RCC 7860 (cell line): ENCODE results near the gene POLR3GL.

ENCODE experiments used
- DNase-seq: peaks from one replicate; pipeline ENCODE4 v3.0.0-alpha.2; 2015; ENCODE audit warnings: low spot score
- FAIRE-seq: peaks from 2 replicates; lab custom pipeline; 2012; peaks lifted over from hg19 to GRCh38; lab: Jason Lieb, UNC

POLR3GL gene

GRCh38 chr1:145947551-145947950 is 16.9 kb upstream of the POLR3GL start:
- DNase-seq = no peak
- FAIRE-seq = no peak

DNA sequence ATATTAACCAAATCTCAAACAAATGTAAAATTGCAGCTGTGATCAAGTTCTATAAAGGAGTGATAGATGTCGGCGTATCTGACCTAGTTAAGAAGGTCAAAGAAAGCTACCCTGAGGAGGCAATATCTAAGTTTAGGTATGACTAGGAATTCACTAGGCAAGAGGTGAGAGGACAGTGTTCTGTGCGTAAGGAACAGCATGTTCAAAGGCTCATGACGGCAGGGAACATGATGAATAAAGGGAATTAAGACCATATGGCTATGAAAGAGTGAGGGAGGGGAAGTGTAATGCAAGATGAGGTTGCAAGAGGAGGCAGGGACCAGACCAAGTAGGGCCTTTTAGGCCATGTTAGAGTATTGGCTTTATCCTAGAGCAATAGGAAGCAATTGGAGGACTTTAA is 15.3 kb upstream of the POLR3GL start:
- FAIRE-seq = no peak
- DNase-seq = no peak

DNA sequence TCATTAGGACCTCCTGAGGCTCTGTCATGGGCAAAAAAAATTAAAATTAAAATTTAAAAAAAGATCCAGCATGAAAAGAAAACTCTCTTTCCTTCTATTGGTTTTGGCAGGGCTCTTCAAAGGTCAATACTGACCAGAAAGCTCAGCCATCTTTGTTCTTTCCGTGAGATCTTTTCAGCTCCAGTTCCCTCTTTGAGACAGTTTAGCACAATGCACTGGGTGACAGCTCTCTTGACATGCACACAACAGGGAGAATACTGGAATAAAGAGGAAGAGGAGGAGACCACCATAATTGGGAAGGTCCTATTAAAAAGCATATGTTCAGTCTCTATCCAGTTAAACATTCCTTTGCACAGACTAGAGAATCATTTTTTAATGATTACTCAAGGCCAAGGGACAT is 13.0 kb upstream of the POLR3GL start:
- no peak for DNase-seq

GRCh38 chr1:145952903-145953302 is 11.6 kb upstream of the POLR3GL start:
- DNase-seq (no peak), FAIRE-seq (no peak)

More for the DNA sequence above, 13.0 kb upstream of the POLR3GL start:
- FAIRE-seq = no peak

DNA sequence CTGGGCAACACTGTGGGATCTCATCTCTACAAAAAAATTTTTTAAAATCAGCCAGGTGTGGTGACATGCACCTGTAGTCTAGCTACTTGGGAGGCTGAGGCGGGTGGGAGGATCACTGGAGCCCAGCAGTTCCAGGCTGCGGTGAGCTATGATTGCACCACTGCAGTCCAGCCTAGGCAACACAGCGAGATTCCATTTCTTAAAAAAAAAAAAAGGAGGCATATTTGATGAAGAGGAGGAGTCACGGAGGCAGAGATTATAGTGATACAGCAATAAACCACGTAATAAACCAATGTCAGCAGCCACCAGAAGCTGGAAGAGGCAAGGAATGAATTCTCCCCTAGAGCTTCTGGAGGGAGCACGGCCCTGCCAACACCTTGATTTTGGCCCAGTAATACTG is 10.6 kb upstream of the POLR3GL start:
- FAIRE-seq (no peak), DNase-seq (no peak)

DNA sequence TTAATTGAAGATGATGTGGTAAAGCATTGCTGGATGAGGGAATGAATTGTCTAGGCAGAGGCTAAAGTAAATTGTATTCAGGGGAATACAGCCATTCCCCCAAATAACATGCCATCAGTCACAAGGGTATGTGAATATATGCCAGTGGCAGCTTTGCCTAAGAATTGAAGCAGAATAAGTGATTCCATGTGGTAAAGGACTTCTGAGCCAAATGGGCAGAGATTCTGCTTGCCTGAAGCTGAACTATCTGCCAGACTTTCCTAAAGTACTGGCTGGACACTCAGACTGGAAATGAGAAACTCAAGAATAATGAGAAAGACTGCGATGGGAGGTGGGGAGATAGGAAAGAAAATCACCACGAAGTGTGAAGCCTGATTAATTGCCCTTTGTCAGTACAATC is 9.1 kb upstream of the POLR3GL start:
- FAIRE-seq (no peak), DNase-seq (no peak)

DNA sequence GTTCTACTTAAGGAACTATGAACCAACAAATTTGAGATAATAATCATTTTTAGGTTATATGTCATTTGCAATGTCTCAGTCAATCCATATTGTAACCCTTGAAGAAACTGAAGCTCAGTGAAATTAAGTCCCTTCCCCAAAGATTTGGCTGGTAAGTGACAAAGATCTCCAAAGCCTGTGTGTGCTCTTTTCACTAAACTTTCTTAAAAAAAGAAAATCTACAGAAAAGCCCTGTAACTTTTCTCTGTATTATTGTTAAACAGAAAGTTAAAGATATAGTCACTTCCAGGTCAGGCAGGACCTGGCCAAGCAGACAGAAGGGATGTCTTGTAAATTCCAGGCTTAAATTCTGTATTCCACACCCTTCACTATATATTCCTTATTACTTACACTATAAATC is 8.1 kb upstream of the POLR3GL start:
- DNase-seq (no peak), FAIRE-seq (no peak)

DNA sequence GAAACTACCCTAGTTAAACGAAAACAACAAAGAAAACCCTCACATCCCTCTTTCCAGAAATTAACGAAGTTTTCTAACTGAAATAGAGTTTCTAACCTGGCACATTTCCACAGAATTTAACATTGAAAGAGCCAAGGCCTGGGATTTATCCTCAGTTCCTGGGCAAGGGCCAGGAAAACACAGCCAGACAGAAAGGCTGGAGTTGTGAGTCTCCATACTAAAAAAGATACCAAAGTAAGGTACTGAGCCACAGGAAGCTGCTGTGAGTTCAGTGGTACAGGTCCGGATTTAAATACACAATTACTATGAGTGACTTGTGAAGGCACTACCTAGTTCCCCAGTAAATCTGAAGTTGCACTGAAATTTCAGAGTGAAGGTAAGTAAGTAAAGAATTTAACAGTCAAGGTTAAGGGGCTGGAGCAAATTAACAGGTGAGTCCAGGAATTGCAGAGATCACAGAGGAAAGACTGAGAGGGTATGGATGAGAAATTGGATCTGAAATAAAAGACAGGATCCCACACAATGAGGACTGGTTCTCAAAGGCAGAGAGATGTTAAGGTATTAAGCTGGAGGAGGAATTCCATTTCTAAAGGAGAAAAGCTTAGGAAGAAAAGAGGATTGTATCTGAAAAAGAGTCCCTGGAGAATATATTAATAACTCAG is 7.6 kb upstream of the POLR3GL start:
- FAIRE-seq (no peak), DNase-seq (no peak)

DNA sequence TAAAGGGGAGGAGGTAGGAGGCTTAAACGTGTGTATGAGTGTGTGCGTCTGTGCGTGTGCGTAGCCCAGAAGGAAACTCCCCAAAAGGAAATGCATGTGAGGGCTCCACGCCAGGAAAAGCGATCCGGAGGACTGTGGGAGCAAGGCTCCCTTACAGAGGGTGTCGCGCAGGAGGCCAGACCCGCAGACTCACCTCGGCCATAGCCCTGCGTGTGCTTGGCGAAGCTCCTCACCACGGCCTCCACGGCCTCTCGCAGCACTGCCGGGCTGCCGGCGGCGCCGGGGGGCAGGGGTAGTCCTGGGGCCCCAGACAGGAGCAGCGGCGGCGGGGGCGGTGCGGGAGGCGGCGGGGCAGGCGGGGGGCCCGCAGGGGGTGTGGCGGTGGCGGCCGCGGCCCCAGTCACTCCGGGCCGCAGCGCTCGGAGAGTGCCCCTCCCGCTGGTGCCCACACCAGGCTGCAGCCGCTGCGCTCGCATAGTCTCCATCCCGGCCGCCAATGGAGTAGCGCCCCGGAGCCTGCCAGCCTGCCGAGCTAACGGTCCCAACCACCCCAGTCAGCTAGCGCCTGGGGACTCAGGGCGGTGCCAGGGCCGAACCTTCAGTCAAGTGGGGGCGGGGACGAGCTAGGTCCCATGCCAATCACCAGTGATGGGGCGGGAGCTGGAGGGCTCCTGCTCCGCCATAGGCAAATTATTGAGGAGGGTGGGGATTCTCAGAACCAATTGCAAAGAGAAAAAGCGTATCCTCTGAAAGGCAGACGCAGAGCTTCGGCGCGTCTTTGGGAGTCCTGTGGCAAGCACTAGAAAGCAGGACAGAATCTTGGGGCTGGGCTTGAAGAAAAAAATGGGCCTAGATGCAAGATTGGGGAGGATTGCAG is 6.8 kb upstream of the POLR3GL start, which contains the start of gene LIX1L:
TSS of gene LIX1L (minus strand) at position 575 of the 877 bp plus-strand sequence. CDS start at position 485, 90 bp downstream.
- peak; percentile 91 for DNase-seq
- peak; percentile 84 for FAIRE-seq

GRCh38 chr1:145958734-145959133 is 5.8 kb upstream of the POLR3GL start:
- DNase-seq (no peak), FAIRE-seq (no peak)

GRCh38 chr1:145959333-145959732 is 5.2 kb upstream of the POLR3GL start:
- FAIRE-seq (no peak), DNase-seq (no peak)

DNA sequence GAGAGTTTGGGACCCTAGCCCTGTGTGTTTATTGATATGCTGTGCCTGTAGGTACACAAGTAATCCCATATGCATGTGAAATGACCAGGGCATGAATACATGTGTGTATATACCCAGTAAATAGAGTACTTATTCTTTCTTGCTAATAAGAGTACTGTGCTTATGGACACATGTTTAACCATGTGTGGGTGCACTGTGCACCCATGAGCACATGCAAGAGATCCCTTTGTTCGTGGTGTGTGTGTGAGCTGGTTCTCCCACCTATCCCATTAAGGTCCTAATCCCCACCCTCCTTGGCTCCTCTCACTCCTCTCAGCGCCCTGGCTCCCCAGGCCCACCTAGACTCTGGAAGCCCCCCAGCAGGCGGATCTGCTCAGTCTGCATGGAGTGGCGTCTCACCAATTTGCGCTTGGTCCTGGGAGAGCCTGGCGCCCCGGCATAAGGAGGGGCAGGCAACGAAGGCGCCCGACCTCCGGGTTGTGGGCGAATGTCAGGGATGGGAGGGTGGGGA is 4.5 kb upstream of the POLR3GL start:
- no peak for DNase-seq
- FAIRE-seq = no peak

DNA sequence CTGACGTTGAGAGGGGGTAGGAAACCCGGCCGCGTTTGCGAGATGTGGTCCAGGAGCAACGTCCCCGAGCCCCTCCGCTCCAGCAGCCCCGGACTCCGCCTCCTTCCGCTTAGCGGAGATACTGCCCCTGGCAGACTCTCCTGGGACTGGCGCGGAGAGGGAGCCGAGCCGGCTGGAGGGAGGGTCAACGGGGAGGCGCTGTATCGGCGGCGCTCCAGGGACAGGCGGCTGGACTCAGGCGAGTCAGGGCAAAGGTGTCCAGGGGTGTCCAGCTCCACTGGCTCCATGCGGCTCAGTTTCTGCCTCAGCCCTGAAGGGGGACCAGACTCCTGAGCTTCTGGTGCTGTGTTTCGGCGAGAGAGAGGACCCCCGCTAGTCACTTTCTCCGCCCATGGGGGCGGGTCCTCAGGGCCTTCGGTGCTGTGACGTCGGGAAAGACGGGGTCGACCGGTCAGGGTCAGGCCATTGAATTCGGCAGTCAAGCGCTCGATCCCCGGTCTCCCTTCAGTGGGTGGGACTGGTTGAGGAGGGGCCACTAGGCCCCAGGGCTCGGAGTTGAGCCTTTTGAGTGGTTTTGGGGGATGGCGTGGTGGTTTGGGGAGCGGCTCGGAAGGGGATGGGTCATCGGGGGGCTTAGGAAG is 3.9 kb upstream of the POLR3GL start:
- DNase-seq (no peak), FAIRE-seq (no peak)

GRCh38 chr1:145961109-145961424 is 3.4 kb upstream of the POLR3GL start:
- DNase-seq (no peak), FAIRE-seq (no peak)

- FAIRE-seq = no peak
- no peak for DNase-seq
Observed at GRCh38 chr1:145961425-145962156, 2.9 kb upstream of the POLR3GL start.

DNA sequence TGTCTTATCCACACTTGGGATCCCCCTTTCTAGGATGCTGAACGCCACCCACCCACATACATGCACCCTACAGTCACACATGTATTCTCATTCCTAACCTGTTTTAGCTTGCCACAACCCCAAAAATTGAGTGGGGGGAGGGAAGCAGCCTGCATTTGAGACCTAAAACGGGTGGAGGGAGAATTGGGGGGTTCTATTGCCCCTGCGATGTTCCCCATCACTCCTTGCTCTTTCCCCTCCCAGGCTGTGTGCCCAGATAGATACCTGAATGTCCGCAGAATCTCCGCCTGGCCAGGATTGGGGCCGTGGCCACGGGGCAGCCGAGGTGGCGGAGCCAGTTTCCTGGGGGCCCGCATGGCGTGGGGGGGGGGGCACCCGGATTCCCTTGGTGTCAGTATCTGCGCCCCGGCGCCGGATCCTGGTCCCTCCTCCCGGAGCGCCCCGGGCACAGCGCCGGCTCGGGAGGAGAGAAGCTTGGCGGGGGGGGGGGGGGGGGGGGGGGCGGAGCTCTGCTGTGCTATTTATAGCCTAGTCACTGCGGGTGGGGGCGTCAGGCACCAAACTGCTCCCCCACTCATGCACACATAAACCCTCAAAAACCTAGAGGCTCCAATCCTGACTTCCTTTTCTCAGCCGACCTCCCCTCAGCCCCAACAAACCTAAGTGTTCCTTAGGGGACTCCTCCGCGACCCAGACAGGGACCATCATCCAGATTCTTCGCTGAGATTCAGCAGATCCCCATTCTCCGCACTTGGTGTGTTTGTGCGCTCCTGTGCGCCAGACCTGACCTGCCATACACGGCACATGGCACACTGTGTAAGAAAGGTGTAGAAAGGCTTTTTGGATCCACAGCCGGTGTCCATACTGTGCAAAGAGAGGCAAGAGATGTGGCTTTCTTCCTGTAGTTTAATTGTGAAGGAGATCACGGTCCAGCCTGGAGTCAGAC is 2.1 kb upstream of the POLR3GL start:
- DNase-seq (no peak), FAIRE-seq (no peak)

GRCh38 chr1:145963265-145964019 is 1.0 kb upstream of the POLR3GL start:
- DNase-seq = peak; percentile 71
- no peak for FAIRE-seq

- no peak for DNase-seq
- no peak for FAIRE-seq
Observed at GRCh38 chr1:145965119-145965744, 742 bp downstream of the POLR3GL start.

DNA sequence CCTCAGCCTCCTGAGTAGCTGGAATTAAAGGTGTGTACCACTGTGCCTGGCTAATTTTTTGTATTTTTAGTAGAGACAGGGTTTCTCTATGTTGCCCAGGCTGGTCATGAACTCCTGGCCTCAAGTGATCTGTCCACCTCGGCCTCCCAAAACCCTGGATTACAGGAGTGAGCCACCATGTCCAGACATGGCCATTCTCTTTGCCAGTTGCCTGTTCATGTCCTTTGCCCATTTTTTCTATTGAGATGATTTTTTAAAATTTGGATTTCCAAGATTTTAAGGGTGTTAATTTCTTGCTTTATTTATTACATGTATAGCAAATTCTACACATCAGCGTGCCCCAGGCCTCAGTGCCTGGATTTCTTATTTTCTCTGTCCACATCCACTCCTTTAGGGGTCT is 2.8 kb downstream of the POLR3GL start:
- no peak for FAIRE-seq
- DNase-seq = no peak
